Stimulated activated CD8-positive, alpha-beta memory T cell treated with anti-CD3 and anti-CD28 coated beads, Interleukin-15, amount 100 ng/mL, for 24 hours (primary cell): ENCODE measurements around the gene MT1E.
A peak's percentile ranks its signal among the peaks of the same experiment; 100 is the strongest.

Experiments used
- DNase-seq: peaks from one replicate; pipeline ENCODE4 v3.0.0-alpha.2; 2020; ENCODE audit warnings: low read depth

The MT1E gene

GRCh38 chr16:56626685-56627084 is 1.1 kb downstream of the MT1E start:
- no peak for DNase-seq

DNA sequence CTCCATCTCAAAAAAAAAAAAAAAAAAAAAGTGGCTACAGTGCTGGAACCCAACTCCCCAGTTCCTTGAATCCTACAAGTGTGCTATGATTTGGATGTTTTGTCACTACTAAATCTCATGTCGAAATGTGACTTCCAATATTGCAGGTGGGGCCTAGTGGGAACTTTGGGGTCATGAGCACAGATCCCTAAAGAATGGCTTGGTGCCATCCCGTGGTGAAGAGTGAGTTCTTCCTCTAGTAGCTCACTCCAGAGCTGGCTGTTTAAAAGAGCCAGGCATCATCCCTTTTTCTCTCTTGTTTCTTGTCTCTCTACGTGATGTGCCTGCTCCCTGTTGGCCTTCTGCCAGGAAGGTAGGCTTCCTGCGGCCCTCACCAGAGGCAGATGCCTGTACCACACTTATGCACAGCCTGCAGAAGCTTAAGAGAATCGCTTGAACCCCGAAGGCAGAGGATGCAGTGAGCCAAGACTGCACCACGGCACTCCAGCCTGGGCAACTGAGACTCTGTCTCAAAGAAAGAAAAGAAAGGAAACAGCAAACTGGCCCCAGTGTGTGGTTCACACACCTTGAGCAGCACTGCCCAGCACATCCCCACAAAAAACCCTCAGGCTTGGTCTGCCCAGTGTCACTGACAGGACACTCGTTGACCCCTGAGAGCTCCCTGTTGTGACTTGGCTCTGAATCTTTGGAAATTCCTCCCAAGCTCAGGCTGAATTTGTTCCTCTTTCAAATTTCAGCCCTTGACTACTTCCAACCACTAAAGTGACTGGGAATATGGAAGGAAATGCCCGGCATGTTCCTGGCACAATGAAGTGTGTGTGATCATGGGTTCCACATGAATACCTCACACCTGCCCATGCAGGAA is 3.1 kb downstream of the MT1E start:
- no peak for DNase-seq

DNA sequence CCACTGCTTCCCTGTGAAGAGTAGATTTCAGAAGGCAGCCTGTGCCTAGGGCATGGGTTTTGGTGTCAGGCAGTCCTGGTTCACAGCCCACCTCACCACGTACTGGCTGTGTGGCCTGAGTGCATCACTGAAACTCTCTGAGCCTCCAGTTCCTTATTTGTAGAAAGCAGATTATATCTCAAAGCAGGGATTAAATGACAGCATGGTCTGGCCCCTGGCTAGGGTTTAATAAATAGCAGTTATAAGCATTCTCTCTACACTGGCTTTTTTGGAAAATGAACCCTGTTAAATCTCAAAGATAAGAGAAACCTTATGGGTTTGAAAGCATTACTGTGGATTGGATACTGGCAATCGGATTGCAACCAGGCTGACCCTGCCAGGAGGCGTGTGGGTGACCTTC is 4.0 kb downstream of the MT1E start:
- no peak for DNase-seq

DNA sequence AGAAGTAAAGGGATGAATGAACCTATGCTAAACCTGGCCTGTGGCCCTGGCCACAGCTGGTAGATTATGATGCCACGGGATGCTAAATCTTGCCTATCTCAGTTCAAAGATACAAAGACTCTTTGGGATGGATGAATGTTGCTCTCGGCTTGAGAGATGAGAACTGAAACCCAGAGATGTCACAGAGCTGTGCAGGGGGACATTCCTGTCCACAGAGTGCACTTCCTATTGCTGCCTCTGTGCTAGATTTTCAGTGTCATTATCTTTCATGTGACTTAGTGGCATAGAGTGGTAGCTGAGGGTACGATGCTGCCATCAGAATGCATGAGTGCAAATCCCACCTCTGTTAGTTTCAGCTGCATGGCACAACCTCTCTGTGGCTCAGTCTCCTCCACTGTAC is 4.6 kb downstream of the MT1E start:
- DNase-seq, result no peak

- DNase-seq, result no peak
Measured at GRCh38 chr16:56631197-56631596, 5.6 kb downstream of the MT1E start.

DNA sequence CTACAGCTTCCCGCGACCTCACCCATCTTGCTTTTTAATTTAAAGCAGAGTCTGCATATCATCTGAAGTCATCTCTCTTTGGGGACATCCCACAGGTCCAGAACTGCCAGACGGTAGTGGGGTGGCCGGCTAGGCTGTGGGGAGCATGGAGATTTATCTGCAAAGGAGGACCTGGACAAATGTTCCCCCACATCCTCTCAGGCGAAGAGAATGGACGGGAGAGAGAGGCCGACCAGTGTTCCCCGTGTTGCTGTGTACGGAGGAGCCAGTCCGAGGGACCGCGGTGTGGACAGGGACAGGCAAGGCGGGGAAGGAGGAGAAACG is 6.2 kb downstream of the MT1E start:
- DNase-seq, result no peak

- no peak for DNase-seq
Measured at GRCh38 chr16:56632156-56632847, 6.7 kb downstream of the MT1E start, which contains the start of gene MT1M. TSS of gene MT1M (plus strand) at chr16:56632659. CDS start at chr16:56632732, 73 bp downstream.

GRCh38 chr16:56632848-56633365 is 7.3 kb downstream of the MT1E start:
- no peak for DNase-seq

- DNase-seq, result no peak
Measured at GRCh38 chr16:56633535-56633934, 8.0 kb downstream of the MT1E start.

DNA sequence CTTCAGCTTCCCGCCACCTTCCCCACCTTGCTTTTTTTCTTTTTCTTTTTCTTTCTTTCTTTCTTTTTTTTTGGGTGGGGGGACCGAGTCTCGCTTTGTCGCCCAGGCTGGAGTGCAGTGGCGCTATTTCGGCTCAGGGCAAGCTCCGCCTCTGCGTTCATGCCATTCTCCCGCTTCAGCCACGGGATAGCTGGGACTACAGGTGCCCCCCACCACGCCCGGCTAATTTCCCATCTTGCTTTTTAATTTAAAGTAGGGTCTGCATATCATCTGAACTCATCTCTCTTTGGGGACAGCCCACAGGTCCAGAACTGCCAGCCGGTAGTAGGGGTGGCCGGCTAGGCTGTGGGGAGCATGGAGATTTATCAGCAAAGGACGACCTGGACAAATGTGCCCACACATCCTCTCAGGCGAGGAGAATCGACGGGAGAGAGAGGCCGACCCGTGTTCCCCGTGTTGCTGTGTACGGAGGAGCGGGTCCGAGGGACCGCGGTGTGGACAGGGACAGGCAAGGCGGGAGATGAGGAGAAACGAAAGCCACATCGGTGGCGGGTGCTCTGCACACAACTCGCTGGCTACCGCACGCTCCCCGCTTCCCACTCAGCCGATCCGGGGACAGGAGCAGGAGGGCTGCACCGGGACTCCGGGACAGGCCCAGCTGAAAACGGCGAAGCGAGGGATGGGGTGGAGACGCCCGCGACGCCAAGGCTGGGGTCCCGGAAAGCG is 9.3 kb downstream of the MT1E start:
- no peak for DNase-seq

GRCh38 chr16:56635441-56635967 is 9.9 kb downstream of the MT1E start:
- DNase-seq, result no peak

GRCh38 chr16:56636616-56637413 is 11.2 kb downstream of the MT1E start:
- DNase-seq, result no peak

DNA sequence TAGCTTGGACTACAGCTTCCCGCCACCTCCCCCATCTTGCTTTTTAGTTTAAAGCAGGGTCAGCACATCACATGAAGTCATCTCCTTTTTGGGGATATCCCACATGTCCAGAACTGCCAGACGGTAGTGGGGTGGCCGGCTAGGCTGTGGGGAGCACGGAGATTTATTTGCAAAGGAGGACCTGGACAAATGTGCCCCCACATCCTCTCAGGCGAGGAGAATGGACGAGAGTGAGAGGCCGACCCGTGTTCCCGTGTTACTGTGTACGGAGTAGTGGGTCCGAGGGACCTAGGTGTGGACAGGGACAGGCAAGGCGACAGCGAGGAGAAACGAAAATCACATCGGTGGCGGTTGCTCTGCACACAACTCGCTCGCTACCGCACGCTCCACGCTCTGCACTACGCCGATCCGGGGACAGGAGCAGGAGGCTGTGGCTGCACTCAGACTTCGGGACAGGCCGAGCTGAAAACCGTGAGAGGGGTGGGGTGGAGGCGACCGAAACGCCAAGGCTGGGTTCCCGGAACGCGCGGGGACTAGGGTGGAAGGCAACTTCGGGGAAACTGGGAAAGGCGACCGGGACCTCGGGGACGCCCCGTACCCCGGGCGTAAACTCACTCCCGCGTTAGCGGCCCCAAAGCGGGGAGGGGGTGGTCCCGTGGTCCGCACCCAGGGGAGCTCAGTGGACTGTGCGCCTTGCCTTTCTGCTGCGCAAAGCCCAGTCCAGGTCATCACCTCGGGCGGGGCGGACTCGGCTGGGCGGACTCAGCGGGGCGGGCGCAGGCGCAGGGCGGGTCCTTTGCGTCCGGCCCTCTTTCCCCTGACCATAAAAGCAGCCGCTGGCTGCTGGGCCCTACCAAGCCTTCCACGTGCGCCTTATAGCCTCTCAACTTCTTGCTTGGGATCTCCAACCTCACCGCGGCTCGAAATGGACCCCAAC is 12.5 kb downstream of the MT1E start, which contains the start of gene MT1A:
TSS of gene MT1A (plus strand) at position 853 of the 937 bp plus-strand sequence. CDS start at position 926, 73 bp downstream.
- DNase-seq, result no peak

DNA sequence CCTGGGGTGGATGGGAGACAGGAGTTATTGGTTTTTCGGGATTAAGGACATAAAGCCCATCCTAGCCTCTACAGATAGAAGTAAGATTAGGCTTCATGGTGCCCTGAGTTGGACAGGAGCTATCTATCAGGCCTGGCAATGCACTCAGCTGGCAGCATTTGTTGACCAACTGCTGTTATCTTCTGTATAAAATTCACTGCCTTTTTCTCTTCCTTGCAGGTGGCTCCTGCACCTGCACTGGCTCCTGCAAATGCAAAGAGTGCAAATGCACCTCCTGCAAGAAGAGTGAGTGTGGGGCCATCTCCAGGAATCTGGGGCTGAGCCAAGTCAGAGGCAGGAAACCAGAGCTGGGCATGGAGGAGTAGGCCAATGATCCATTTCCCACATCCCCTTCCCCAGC is 13.5 kb downstream of the MT1E start:
- DNase-seq, result no peak

- no peak for DNase-seq
Measured at GRCh38 chr16:56640076-56640475, 14.5 kb downstream of the MT1E start.

DNA sequence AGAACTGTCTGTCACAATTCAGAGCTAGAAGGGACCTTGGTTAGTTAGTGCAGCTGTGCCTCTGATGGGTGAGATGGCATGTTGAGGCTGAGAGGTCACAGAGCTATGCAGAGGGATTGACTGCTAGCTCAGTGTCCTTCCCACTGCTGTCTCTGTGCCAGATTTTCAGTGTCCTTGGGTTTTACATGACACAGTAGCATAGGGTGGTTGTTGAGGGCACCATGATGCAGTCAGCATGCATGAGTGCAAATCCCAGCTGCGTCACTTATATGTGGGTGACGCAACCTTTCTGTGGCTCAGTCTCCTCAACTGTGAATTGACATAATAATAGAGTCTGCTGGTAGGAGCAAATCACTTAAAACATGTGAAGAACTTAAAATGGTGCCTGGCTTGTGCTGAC is 15.6 kb downstream of the MT1E start:
- no peak for DNase-seq

- DNase-seq, result peak; percentile 48
Measured at GRCh38 chr16:56643080-56643778, 17.6 kb downstream of the MT1E start.

DNA sequence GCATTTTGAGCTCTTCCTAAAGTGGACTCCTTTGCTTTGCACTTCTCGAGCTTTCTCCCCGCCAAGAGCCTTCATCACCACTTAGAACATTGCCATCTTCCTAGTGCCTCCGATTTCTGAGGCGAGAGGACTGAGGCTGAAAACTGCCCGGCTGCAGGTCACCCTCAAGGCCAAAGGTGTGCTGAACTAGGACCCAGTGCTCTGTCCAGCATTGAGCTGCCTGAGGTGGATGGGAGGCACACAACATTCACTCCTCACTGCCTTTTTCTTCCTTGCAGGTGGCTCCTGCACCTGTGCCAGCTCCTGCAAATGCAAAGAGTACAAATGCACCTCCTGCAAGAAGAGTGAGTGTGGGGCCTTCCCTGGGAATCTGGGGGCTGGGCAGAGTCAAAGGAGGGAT is 18.3 kb downstream of the MT1E start:
- DNase-seq, result no peak

DNA sequence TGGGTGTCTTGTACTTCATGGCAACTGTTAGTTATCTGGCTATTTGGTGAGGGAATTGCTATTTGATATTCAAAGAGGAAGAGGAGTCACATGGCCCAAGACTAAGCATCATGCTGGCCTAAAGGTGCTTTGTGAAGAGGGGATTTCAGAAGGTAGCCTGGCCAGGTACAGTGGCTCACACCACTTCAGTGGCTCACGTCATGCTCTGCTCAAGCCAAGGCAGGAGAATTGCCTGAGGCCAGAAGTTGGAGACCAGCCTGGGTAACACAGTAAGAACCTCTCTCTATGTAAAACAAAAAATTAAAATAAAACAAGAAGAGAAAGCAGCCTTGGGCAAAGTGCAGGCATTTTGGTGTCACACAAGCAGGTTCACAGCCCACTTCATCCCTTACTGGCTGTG is 19.7 kb downstream of the MT1E start:
- DNase-seq, result no peak

GRCh38 chr16:56645838-56646237 is 20.3 kb downstream of the MT1E start:
- no peak for DNase-seq
